Fibroblast of villous mesenchyme (primary cell): Measurements from ENCODE around the gene ACRV1. TPM values are rescaled to one million over a fixed set of nuclear protein-coding genes. Genes with fewer than 3 reads are reported as not detected.

Experiments
- DNase-seq: peaks from one replicate; pipeline ENCODE4 v3.0.0-alpha.2; 2010; ENCODE audit warnings: low read depth
- H3K4me3 ChIP-seq: 2 replicates; pipeline ENCODE4 v1.5.1; 2011; ENCODE audit warnings: low read depth, mild to moderate bottlenecking, low read length
- CTCF ChIP-seq: IDR thresholded peaks from 2 replicates; pipeline ENCODE4 v1.5.1; 2012; ENCODE audit warnings: low read depth, mild to moderate bottlenecking, low read length; ENCODE audit not compliant: insufficient read depth
- small RNA-seq: library from RNA; depleted of rRNA; stranded (forward); fragments of <200 nt; gene quantifications from one replicate; pipeline ENCODE3, GENCODE V24; 2012
- total RNA-seq: library from RNA; depleted of rRNA; stranded (reverse); fragments of >200 nt; gene quantifications from 2 replicates; pipeline ENCODE4 v1.2.3, GENCODE V29; 2012

Gene ACRV1
- total RNA-seq, 1 donor: not detected

GRCh38 chr11:125621995-125622394, 58.7 kb downstream of the ACRV1 start:
- peak; percentile 62 for DNase-seq
- no peak overlapping the region for H3K4me3 ChIP-seq
- no peak for TF ChIP-seq CTCF

Small RNAs within 50 kb of the gene (small RNA-seq; reads per million reads assigned to genes)
- 0.66 reads per million for gene RNU2-35P

Other genes starting within 250 kb of the ACRV1 start
- gene FEZ1, start 184.6 kb downstream of the ACRV1 start, total RNA-seq: 39.6 and 40.6 TPM in 2 replicates
- gene EI24, start 111.4 kb downstream of the ACRV1 start, total RNA-seq: 69.3 and 111 TPM in 2 replicates
- 216 and 383 TPM in 2 replicates for gene STT3A, start 88.0 kb downstream of the ACRV1 start, total RNA-seq
- 31.9 and 53.1 TPM in 2 replicates for gene CHEK1, start 55.7 kb downstream of the ACRV1 start, total RNA-seq
- not detected in 2 replicates for gene PATE1, start 65.4 kb upstream of the ACRV1 start, total RNA-seq
- 0.32 TPM in 1 of 2 replicates, not detected in the other for gene PATE2, start 98.0 kb upstream of the ACRV1 start, total RNA-seq
- gene PATE3, start 107.3 kb upstream of the ACRV1 start, total RNA-seq: not detected in 2 replicates
- gene PATE4, start 152.5 kb upstream of the ACRV1 start, total RNA-seq: not detected in 2 replicates
- 7.1 and 10.4 TPM in 2 replicates for gene HYLS1, start 206.8 kb upstream of the ACRV1 start, total RNA-seq
- gene PUS3, start 222.4 kb upstream of the ACRV1 start, total RNA-seq: 10.4 and 10.6 TPM in 2 replicates
- not detected in 2 replicates for gene DDX25, start 223.7 kb upstream of the ACRV1 start, total RNA-seq